Stimulated activated CD4-positive, alpha-beta T cell treated with anti-CD3 and anti-CD28 coated beads, TNF-alpha, amount 100 ng/mL, for 4 hours (primary cell): ENCODE results near the gene IMP3.
"Not testable (repeated sequence)": the region's sequence is repeated elsewhere in the genome, so short reads cannot be mapped to it uniquely, and the experiment has no call there.

Source experiments
- DNase-seq, 3 experiments: peaks; one replicate each; pipeline ENCODE4 v3.0.0-alpha.2; 2020; ENCODE audit warnings: low read depth in 3 of 3

Gene IMP3

DNA sequence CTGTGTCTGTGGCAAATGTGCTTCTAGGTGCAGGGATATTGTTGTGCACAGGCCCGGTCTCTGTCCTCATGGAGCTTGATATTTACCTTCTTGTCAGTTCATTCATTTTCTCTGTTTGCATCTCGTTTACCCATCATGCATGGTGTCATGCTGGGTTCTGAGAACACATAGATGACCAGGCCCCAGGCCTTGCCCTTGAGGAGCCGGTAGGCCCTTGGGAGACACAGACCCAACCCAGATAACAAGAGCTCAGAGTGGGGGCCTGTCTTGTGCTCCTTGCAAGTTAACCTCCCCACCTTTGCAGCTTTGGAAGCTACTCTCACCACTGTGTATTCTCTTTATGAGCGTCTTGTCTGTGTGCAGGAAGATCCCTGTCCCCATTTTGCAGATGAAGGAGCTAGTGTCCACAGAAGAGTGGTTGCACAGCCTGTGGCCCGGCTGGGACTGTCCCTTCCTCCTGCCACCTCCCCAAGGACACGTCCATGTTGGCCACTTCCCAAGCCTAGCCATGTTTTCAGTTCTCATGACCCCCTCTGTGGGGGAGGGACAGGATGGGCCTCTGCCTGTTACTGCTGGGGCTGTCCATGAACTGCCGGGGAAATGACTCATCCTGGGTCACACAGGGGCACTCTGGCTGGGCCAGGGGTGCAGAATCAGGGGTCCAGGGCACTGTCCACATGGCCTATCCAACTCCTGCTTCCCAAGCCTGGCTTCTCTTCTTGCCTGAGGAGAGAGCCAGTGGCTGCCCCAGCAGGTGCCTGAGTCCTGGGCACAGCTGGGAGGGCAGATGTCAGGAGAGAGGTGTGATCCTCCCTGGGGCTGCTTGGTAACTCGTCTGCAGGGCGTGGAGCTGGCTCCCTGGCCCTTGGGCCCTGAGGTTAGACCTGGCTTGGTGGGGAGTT, 11.1 kb upstream of the IMP3 start:
- no peak for DNase-seq

DNA sequence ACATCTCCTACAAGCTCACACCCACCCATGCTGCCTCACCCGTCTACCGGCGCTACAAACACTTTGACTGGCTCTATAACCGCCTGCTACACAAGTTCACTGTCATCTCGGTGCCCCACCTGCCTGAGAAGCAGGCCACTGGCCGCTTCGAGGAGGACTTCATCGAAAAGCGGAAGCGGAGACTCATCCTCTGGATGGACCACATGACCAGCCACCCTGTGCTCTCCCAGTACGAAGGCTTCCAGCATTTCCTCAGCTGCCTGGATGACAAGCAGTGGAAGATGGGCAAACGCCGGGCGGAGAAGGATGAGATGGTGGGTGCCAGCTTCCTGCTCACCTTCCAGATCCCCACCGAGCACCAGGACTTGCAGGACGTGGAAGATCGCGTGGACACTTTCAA, 9.8 kb upstream of the IMP3 start:
- DNase-seq = no peak

DNA sequence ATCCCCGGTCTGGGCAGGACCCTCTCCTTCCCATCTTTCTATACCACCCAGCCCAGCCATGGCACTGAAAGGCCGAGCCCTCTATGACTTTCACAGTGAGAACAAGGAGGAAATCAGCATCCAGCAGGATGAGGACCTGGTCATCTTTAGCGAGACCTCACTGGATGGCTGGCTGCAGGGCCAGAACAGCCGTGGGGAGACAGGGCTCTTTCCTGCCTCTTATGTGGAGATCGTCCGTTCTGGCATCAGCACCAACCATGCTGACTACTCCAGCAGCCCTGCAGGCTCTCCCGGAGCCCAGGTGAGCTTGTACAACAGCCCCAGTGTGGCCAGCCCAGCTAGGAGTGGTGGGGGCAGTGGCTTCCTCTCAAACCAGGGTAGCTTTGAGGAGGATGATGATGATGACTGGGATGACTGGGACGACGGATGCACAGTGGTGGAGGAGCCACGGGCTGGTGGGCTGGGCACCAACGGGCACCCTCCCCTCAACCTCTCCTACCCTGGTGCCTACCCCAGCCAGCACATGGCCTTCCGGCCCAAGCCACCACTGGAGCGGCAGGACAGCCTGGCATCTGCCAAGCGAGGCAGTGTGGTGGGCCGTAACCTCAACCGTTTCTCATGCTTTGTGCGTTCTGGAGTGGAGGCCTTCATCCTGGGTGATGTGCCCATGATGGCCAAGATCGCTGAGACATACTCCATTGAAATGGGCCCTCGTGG, 9.2 kb upstream of the IMP3 start:
- DNase-seq = no peak

DNA sequence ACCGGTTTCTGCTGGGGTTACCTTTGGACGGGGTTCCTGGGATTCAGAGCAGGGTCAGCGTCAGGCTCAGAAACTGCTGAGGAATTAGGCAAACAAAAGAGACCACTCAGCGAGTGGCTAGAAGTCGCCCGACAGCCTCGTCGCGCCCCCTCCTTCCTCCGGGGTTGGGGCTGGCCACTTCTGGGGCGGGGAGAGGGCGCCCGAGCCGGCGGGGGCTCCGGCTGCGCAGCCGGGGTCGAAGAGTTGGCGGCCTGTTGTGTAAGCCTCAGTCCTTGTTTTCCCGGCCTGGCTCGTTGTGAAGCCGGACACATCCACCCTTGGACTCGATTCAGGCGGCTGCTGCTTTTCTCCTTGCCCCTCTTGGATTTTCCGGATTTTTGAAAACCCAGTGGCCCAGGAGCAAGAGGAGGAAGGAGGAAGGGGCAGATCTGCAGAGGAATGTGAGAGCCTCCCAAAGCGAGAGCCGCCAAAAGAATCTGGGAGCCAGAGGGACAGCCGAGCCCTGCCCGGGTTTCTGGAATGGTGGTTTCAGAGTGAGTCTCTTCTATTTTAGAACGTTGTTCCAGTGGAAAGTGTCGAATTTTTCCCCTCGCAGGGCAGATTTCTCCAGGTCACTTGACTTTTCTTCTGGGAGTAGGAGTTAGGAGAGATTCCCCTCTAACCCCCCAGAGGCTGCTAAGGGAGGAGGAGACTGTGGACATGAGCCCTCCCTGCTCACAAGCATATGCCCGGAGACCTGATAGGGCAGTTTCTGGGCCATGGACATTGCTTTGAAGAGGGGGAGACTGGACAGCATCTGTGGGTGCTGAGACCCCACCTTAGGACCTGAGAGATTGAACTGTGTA, 8.4 kb upstream of the IMP3 start:
- no peak for DNase-seq

DNA sequence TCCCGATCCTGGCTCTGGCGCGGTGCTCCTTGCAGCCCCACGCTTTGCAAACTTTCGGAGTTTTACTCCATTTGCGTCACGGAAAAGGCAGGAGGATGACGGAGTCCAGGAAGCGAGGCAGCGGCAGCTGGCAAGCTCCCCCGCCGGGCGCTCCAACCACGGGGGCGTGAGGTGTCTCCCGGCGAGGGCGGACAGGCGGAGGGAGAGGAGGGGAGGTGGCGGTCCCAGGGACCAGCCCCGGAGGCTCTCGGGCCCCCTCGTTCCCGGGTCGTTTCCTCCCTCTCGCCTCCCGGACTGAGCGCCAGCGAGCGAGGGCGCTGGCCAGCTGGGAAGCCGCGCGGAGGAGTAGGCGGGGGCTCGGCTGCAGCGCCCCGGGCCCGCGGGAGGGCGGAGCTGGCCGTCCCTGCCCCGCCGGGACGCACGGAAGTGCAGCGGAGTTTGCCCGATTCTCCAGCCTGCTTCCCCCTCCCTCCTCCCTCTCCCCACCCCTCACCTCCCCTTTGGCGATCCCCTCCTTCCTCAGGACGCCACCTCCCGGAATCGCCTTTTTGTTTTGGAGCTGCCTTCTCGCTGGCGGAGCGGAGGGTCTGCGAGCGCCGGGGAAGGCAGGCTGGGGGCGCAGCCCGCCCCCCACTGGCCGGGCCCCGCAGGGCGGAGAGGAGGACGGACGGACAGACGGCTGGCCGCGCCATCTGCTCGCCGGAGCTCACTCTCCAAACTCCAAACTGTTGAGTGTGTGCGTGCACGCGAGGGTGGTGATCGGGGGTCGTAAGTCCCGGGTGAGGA, 7.5 kb upstream of the IMP3 start, which contains the start of gene SNX33:
SNX33 (plus strand) TSS at position 543 of the 786 bp plus-strand sequence. CDS start 1,191 bp downstream, outside the sequence.
- DNase-seq = peak in 2 of 3 experiments; percentile 41 to 50

DNA sequence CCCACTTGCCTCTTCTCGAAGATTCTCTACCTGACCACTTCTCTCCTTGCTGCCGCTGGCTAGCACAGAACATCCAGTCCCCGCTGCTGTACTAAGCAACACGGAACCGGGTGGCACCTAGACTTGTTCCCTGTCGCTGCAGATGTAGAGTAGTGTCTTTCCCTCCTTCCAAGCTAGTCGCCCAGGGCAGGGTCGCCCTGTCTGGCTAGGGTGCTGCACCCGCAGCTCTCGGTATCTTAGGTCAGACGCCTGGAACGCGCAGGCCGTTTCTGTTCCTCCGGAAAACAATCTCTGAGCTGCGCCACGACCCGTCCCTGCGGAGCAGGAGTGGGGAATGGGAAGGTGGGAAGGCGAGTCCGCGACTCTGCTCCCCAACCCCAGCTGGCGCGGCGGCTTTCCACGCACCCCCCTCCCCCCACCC, 6.9 kb upstream of the IMP3 start:
- DNase-seq = no peak

DNA sequence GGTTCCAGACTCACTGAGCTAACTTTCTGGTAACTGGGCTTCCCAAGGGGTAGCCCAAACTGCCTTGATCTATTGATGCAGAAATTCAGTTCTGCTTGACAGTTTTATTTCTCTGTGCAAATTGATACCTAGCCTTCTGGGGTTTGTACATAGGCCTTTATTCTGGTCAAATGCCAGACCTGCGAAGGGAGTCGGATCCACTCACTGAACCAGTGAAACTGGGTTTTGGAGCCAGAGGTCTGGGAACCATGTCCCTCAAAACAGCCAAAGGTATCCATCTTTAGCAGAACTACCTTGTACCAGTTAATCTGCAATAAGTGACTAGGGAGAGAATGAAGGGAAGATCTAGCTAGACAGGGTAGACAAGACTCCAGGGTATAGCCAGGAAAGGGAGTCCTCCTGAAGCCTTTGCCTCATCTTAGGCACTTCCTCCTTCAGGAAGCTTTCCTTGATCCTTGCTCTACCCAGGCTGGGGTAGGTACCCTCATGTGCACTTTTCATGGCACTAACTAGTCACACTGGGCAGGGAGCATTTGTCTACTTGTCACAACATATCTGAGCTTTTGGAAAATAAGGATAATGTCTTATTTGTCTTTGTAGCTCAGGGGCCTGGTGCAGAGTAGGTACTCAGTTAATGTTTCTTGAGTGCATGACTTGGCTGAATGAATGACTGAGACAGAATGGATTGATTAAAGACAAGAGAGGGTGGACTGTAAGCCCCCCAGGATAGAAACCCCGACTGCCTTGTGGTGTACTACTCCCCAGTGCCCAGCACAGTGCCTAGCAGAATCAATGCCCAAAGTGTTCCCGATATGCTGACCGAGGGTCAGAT, 6.3 kb upstream of the IMP3 start:
- no peak for DNase-seq

DNA sequence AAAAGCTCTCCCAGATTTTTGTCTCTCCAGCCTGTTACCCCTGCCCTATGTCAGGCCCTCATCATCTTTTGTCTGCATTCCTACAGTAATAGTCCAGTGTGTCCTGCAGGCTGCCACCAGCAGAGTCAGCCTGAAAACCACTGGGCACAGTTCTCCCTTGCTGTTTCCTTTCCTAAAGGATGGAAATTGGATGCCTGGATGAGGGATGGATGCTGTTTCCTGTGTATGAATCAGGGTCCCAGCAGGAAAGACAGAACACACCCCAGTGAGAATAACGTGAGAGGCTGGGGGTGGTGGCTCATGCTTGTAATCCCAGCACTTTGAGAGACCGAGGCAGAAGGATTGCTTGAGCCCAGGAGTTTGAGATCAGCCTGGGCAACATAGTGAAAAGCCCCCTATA, 4.4 kb upstream of the IMP3 start:
- no peak for DNase-seq

- DNase-seq = no peak
These were observed 1.6 kb upstream of the IMP3 start for GRCh38 chr15:75641603-75642002.

- no peak for DNase-seq
These were observed 1.1 kb upstream of the IMP3 start for GRCh38 chr15:75641179-75641503.

DNA sequence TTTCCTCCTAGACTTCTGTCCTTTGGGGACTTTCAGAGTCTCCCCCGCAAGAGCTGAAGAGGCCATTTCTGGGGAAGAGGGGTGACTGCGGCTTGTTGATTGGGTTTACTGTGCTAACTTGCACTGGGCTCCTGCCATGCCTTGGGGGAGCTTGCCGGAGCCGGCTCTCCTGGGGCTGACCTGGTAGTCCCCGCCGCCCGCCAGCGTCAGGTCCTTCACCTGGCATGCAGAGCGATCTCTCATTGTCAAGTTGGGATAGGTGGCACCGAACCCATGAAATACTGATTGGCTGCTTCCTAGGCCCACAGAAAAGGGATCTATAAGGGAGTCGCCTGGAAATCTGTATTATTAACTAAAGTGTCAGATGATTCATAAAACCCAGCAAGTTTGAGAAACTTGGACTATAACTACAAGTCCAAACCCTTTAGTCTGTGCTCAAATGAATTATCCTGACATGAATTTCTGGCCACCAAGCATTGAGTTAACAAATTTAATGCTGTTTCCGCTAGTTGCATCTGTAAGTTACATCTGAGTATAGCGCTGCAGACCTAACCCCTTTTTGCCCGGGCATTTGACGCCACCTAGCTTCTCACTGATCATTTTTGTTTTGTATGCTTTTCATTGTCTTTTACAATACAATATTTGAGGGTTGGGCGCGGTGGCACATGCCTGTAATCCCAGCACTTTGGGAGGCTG, 607 bp upstream of the IMP3 start:
- peak in 2 of 3 experiments; percentile 26 to 43 for DNase-seq

DNA sequence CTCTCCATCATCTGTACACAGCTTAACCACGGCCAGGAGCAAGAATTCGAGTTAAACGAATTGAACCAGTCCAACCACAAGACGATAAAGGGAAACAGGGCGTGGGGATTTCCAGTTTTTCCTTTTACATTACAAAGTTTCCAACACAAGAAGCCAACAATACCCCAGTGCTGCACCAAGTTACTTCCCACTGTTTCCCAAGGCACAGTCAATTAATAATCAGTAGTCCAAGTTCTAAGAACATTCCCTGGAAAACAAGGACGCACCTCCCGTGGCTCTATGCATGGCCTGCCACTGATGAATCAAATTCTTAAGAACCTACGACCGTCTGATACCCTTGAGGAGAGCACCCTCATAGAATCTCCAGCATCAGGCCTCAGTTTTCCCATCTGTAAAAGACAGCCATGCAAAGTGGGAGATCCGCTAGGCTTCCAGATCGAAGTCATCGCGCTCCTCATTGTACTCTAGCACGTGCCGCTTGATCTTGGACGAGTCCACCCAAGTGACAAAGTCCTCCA, 774 bp downstream of the IMP3 start:
- DNase-seq = no peak

DNA sequence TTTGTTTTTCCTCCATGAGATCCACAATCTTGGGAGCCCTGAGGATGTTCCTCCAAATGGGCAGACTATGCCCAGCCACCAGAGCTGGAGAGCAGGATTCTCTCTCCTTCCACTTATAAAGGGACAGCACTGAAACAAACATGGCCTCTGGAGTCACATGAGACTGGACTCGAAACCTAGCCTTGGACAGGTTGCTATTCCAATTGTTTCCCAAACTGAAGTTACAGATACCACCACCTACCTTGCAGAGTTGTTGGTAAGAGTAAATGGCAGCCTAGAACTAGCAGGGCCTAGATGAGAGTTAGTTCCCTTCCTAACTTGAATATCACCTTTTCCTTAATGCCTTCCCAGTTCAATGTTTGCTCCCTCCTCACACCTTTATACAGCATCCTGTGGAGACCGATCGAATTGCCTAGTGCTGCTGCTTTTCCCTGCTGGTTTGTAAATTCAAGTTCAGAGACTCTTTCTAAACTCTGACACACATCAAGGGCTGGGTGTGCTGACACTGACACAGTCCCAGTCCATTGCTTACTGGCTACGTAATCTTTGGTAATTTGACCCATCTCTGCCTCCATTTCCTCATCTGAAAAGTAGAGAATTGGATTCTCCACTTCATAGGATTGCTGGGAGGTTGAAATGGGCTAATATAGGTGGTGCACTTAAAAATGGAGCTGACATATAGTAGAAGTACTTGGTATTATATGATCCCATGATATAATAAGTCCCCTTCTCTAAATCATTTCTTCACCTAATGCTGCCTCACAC, 2.6 kb downstream of the IMP3 start:
- DNase-seq = no peak

GRCh38 chr15:75636026-75636425, 4.0 kb downstream of the IMP3 start:
- no peak for DNase-seq

DNA sequence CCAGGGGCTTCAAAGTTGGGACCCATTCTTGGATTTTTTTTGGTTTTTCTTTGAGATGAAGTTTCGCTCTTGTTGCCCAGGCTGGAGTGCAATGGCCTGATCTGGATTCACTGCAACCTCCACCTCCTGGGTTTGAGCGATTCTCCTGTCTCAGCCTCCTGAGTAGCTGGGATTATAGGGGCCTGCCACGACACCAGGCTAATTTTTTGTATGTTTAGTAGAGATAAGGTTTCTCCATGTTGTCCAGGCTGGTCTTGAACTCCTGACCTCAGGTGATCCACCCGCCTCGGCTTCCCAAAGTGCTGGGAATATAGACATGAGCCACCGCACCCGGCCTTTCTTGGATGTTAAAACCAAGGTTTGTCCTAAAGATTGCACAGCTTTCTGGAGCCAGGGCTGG, 6.1 kb downstream of the IMP3 start:
- DNase-seq = not testable (repeated sequence)

- DNase-seq = no peak
These were observed 8.1 kb downstream of the IMP3 start for GRCh38 chr15:75631935-75632334.

- peak; percentile 85 to 90 (median 90) for DNase-seq
These were observed 14.3 kb downstream of the IMP3 start, which contains the start of gene SNUPN for GRCh38 chr15:75625542-75626347. Gene SNUPN (minus strand): TSS chr15:75625725. CDS start chr15:75621051, 4,674 bp downstream.

GRCh38 chr15:75622505-75622904, 17.5 kb downstream of the IMP3 start:
- DNase-seq = no peak
